Endometrium (tissue), 2 donors: Measurements from ENCODE around the gene THSD7B.
"Not testable (repeated sequence)": the region's sequence is repeated elsewhere in the genome, so short reads cannot be mapped to it uniquely, and the experiment has no call there.

ENCODE experiments used
- FAIRE-seq: peaks from 2 replicates; lab custom pipeline; 2012; peaks lifted over from hg19 to GRCh38; lab: Jason Lieb, UNC
- donor health status: control.
- donor health status: control.

The THSD7B gene, protein sequence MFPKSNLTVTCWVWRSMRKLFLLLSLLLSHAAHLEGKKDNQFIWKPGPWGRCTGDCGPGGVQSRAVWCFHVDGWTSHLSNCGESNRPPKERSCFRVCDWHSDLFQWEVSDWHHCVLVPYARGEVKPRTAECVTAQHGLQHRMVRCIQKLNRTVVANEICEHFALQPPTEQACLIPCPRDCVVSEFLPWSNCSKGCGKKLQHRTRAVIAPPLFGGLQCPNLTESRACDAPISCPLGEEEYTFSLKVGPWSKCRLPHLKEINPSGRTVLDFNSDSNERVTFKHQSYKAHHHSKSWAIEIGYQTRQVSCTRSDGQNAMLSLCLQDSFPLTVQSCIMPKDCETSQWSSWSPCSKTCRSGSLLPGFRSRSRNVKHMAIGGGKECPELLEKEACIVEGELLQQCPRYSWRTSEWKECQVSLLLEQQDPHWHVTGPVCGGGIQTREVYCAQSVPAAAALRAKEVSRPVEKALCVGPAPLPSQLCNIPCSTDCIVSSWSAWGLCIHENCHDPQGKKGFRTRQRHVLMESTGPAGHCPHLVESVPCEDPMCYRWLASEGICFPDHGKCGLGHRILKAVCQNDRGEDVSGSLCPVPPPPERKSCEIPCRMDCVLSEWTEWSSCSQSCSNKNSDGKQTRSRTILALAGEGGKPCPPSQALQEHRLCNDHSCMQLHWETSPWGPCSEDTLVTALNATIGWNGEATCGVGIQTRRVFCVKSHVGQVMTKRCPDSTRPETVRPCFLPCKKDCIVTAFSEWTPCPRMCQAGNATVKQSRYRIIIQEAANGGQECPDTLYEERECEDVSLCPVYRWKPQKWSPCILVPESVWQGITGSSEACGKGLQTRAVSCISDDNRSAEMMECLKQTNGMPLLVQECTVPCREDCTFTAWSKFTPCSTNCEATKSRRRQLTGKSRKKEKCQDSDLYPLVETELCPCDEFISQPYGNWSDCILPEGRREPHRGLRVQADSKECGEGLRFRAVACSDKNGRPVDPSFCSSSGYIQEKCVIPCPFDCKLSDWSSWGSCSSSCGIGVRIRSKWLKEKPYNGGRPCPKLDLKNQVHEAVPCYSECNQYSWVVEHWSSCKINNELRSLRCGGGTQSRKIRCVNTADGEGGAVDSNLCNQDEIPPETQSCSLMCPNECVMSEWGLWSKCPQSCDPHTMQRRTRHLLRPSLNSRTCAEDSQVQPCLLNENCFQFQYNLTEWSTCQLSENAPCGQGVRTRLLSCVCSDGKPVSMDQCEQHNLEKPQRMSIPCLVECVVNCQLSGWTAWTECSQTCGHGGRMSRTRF (N-terminal part only)

GRCh38 chr2:136765256-136766072 is at the start of gene THSD7B:
THSD7B (plus strand) TSS chr2:136765545; CDS start chr2:136882179, 116,634 bp downstream.
- no peak for FAIRE-seq

GRCh38 chr2:136718273-136718672 is 47.1 kb upstream of the THSD7B start:
- FAIRE-seq, result no peak

GRCh38 chr2:136727973-136728699 is 37.2 kb upstream of the THSD7B start:
- no peak for FAIRE-seq

GRCh38 chr2:136736236-136736635 is 29.1 kb upstream of the THSD7B start:
- no peak for FAIRE-seq

GRCh38 chr2:136738044-136738443 is 27.3 kb upstream of the THSD7B start:
- FAIRE-seq, result no peak

DNA sequence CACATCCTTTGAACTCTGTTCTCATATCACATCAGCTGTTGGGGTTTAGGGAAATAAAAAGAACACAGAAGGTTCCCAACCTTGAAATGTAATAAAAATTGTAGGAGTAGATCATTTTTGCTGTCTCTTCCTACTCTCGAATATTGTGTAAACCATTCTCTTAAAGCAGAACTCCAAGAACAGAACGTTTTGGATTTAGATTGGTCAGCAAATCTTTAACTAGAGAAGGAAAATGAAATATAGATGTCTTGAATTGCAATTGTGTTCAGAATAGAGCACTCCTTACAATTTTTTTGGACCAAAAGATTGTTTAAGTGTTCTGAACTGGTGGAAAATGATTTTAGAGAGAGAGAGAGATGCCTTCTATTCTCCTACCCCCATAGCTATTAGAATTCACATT is 23.9 kb upstream of the THSD7B start:
- FAIRE-seq, result no peak

- FAIRE-seq, result no peak
Observed at GRCh38 chr2:136750065-136750464, 15.3 kb upstream of the THSD7B start.

DNA sequence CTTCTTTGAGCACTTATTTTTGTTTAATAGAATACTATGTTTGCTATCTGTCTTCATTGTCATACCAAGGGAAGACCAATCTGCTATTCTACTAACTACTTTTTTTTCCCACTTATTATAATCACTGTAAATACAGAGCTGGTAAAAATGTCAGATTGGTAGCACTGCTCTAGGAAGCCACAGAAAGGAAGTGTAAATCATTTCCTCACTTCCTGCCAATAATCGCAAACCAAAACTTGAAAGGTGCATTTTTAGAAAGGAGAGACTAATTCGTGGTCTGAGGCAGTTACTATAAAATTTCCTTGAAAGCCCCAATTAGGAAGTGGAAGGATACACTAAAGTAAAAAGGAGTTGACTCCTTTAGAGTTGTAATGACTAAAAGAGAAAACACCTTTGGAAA is 13.9 kb upstream of the THSD7B start:
- FAIRE-seq, result no peak

DNA sequence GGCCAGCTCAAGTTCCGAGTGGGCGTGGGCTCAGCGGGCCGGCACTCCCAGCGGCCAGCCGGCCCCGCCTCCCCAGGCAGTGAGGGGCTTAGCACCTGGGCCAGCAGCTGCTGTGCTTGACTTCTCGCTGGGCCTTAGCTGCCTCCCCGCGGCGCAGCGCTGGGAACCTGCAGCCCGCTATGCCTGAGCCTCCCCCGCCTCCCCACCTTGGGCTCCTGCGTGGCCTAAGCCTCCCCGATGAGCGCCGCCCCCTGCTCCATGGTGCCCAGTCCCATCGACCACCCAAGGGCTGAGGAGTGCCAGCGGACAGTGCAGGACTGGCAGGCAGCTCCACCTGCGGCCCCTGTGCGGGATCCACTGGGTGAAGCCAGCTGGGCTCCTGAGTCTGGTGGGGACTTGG is 6.8 kb upstream of the THSD7B start:
- not testable (repeated sequence) for FAIRE-seq

DNA sequence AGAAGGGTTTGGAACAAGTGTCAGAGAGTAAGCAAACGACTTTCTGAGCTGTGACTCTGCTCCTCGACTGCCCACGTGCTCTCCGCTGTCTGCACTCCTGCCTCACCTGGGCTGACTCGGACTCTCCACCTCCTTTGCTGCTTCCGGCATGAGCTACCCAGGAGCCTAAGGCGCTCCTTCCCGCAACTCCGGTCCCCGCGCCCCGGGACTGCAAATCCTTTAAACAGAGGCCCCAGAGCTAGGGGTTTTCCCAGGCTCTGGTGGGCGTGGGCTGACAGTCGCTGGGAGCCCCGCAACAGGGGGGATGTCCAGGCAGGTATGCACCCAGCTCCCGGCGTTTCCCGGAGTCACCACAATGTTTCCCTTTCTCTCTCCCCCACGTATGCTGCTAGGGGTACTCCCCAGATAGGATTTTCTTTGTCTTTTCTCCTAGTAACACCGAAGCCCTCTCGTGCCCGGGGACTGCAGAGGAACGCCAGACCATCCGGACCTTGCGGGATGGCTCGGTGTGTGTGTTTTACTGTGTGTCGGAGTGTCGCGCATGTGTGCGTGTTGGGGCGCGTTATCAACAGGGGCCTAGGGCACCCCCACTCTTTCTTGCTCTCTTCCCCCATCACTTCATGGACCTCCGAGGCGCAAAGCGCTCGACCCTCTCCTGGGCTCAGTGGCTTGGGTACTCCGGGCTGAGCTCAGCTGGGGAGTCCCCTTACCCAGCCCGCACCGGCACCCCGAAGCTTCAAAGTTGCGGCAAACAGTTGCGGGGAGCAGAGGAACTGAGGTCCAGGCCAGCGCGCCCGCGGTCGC is 691 bp upstream of the THSD7B start:
- no peak for FAIRE-seq

- FAIRE-seq, result no peak
Observed at GRCh38 chr2:136766073-136766404, 694 bp downstream of the THSD7B start.

DNA sequence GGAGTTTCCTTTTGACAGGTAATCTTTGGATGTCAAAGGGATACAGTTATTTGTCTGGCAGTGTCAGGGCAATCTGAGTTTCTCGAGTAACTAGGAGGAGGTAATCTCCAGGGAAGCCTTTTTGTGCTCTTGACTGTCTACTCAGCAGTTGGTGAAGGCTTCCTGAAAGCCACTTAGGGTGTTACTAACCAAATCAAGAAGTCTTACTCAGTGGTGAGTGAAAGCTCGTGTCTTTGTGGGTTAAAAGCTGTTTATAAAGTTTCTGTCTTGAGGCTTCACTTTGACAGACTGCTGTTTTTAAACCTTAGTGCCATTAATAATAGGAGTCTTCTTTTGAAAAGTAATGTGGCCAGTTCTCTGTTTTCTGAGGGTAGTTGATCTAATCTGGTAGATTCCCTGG is 1.7 kb downstream of the THSD7B start:
- FAIRE-seq, result no peak

DNA sequence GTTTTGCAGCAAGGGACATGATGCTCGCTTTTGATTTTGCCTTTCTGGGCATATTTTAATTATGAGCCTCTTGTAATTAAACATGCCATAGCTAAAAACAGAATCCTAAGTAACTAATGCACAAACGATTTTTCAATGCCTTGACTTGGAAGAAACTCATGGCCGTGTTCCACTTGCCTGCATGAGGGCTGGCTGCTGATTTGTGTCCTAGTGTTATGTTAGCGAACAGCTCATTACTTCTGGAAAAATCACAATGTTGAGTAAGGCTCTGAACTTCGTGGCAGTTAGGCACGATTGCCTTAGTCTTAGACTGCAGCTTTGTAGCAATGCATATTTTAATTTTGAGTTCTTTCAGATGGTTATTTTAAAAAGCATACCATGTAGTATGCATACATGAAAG is 4.5 kb downstream of the THSD7B start:
- no peak for FAIRE-seq

DNA sequence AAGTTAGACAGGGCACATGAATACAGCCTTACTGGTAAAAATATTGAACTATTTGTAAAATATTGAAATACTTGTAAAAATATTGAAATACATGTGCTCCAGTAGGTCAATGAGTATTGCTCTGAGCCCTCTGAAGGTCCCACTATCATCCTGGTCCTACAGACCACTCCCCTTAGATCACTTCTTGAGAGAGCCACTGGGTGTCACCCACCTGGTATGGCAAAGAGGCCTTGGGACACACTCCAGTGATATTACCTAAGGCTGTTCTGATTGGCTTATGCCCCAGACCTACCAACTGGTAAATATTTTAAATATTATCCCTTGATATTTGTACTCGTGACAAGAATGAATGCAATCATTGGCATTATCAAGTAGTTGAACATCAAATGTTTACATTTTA is 5.0 kb downstream of the THSD7B start:
- no peak for FAIRE-seq

DNA sequence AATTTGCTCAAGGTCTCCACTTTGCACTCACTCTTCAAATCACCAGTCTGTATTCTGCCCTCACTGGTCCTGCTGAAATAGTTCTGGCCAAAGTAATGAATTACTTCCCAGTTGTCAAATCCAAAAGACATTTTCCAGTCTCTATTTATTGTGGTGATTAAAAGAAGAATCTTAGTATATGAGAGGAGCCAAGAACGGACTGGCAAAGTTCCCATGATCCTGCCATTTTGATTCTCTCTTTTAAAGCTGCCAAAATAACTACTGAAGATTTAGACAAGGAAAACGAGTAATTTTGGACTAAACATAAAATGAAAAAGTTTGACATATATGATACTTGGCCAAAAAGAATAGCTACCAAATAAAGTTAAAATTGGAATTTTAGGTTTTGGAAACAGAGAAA is 12.0 kb downstream of the THSD7B start:
- FAIRE-seq, result no peak

GRCh38 chr2:136783856-136784255 is 18.5 kb downstream of the THSD7B start:
- FAIRE-seq, result no peak

DNA sequence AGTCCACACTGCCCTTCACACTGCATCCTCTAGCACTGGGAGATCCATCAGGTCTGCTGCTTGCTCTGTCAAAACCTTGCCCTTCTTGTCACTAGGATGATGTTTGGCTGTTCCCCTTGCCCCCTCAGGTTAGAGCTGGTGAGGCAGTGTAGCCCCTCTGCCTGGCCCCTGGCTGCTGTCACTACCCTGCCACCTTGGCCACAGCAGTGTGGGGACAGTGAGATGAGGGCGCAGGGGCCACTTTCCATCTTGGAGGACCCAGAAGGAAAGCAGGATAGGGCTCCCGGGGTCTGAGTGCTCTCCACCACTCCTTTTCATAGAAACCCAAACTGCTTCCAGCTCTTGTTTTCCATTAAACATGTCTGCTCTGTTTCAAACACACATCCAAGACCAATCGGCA is 19.9 kb downstream of the THSD7B start:
- no peak for FAIRE-seq

DNA sequence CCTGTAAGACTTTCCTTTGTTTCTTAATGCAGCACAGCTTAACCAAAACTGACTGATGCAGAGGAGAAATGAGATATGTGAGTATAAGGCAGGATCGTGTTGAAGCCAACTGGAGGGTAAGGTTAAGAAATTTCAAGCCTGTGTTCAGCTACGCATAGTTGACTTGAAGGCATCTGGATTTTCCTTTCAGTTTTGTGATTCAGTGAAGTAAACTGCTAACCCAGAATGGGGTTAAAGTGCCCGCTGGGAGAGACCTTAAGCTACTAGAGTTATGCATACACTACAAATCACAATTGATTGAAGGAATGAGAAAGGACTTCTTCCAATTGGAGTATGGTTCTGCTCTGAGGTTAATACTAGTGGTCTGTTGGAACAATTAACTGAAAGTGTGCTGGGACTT is 22.6 kb downstream of the THSD7B start:
- no peak for FAIRE-seq

- no peak for FAIRE-seq
Observed at GRCh38 chr2:136796339-136796738, 31.0 kb downstream of the THSD7B start.

GRCh38 chr2:136798766-136799165 is 33.4 kb downstream of the THSD7B start:
- FAIRE-seq, result no peak
